Measurements from ENCODE around the gene SYNCRIP. TPM values are rescaled to one million over a fixed set of nuclear protein-coding genes. Genes with fewer than 3 reads are reported as not detected.
A peak's percentile ranks its signal among the peaks of the same experiment; 100 is the strongest.

The SYNCRIP gene
- total and polyA plus RNA-seq, 2 donors (not counting 1 experiment from before 2014, with no cell fraction given): 7.9 to 88.5 TPM

GRCh38 chr6:85676086-85676729 lies 33.5 kb upstream of the SYNCRIP start:
- Histone ChIP-seq H3K4me3 (ENCODE audit: control extremely low read depth in 1 of 5, extremely low read depth in 1 of 5, insufficient read depth in 1 of 5, low read depth in 2 of 5, low read length in 4 of 5) (peak overlapping the region in 3 of 5 experiments; percentile 69 to 93 (median 90)), H4K20me1 (ENCODE audit: control insufficient read depth, insufficient read depth, low read length, poor library complexity, severe bottlenecking) (peaks cover 8% of the 10 kb centered on the region), H3K27ac (ENCODE audit: low read length in 2 of 2) (peak overlapping the region in 1 of 2 donors; percentile 15), H3K27me3 (replicated peaks in 1 of 4; ENCODE audit: control extremely low read depth in 1 of 4, control insufficient read depth in 3 of 4, insufficient read depth in 4 of 4, low read length in 3 of 4) (no peaks in the 10 kb centered on the region), H3K79me2 (ENCODE audit: control insufficient read depth, insufficient read depth, low read length) (peaks cover 40% of the 10 kb centered on the region), H3K4me1 (ENCODE audit: control insufficient read depth in 2 of 2, insufficient read depth in 2 of 2, low read length in 2 of 2) (peaks cover 25 to 36% of the 10 kb centered on the region in 2 donors), H3K9me3 (ENCODE audit: control extremely low read depth in 1 of 3, control insufficient read depth in 2 of 3, insufficient read depth in 1 of 3, low read length in 2 of 3) (no peaks in the 10 kb centered on the region), H3K4me2 (replicated peaks; ENCODE audit: low read depth, low read length, poor library complexity, severe bottlenecking) (peak overlapping the region; percentile 88), H3K9ac (ENCODE audit: low read length) (peak overlapping the region; percentile 97), H2AFZ (ENCODE audit: insufficient read depth, low read depth, low read length, poor library complexity, severe bottlenecking) (no peak overlapping the region), H3K36me3 (replicated peaks in 1 of 2; ENCODE audit: control extremely low read depth in 1 of 2, control insufficient read depth in 1 of 2, extremely low read depth in 1 of 2, insufficient read depth in 2 of 2, low read length in 1 of 2) (peaks cover 0 to 9% of the 10 kb centered on the region in 2 experiments)
- ATAC-seq (ENCODE audit: low read depth): no peak
- Mint-ChIP-seq H3K4me3 (peak overlapping the region; percentile 92), H3K27me3 (no peaks in the 10 kb centered on the region), H3K27ac (peak overlapping the region; percentile 68), H3K9me3 (ENCODE audit: insufficient read depth) (no peaks in the 10 kb centered on the region), H3K4me1 (peaks cover 58% of the 10 kb centered on the region)
- intact Hi-C loops (cut with micrococcal nuclease): loop anchor here (5.0 to 10.0 kb wide), 4 partner anchors 51 to 1479 kb away; partner anchors contain the start of genes NT5E and ZNF292
- TF ChIP-seq CTCF (IDR thresholded peaks at IDR 0.05) (no peak), EZH2 (IDR thresholded peaks at IDR 0.05; ENCODE audit: borderline replicate concordance, insufficient read depth, low read depth, low read length, poor library complexity, severe bottlenecking) (no peak)
- no peak for DNase-seq
- WGBS (ENCODE audit: insufficient coverage): 26% methylated on average over 3 of the region's 6 CpGs
- ChIA-PET POLR2A (interaction anchor here (1.0 to 6.1 kb wide), 2 partner anchors 32 to 80 kb away, joined by 3 to 193 read pairs; partner anchors contain the start of gene SYNCRIP), CTCF (interaction anchor here (0.7 to 4.1 kb wide), 4 partner anchors 33 to 193 kb away, joined by 4 to 43 read pairs (median 8); partner anchors contain the start of gene SYNCRIP)

All from B cell (primary cell).